Thoracic aorta (tissue), 2 donors: ENCODE data around the gene ZNF783. TPM values are rescaled to one million over a fixed set of nuclear protein-coding genes. Genes with fewer than 3 reads are reported as not detected.

ENCODE experiments used
- ATAC-seq: fragments of 150-250 bp; one replicate; pipeline ENCODE4 v1.8.0; 2017; ENCODE audit warnings: low read depth; ENCODE audit not compliant: insufficient number of reproducible peaks, low FRiP score
- DNase-seq: peaks from one replicate; pipeline ENCODE4 v3.0.0-alpha.2; 2020; ENCODE audit warnings: low spot score
- H3K27ac ChIP-seq, 2 donors: fragments of 200-600 bp; sonication (generic); 1 replicate in 1 of 2; 2 replicates in 1 of 2; pipeline ENCODE4 v1.5.1; 2016; ENCODE audit warnings: mild to moderate bottlenecking in 2 of 2, moderate library complexity in 2 of 2
- H3K27me3 ChIP-seq: fragments of 200-600 bp; sonication (generic); replicated peaks from 2 replicates; pipeline ENCODE4 v1.6.0; 2016; ENCODE audit warnings: mild to moderate bottlenecking; ENCODE audit not compliant: insufficient read depth
- H3K36me3 ChIP-seq: fragments of 200-600 bp; sonication (generic); one replicate; pipeline ENCODE4 v1.5.1; 2016
- H3K4me1 ChIP-seq, 2 donors: fragments of 200-600 bp; sonication (generic); 1 replicate in 1 of 2; 2 replicates in 1 of 2; pipeline versions ENCODE4 v1.5.1 to v1.6.0; 2016; ENCODE audit warnings: low read depth in 2 of 2, mild to moderate bottlenecking in 1 of 2; ENCODE audit not compliant: control insufficient read depth in 1 of 2
- H3K4me3 ChIP-seq: fragments of 200-600 bp; sonication (generic); 2 replicates; pipeline ENCODE4 v1.5.1; 2016; ENCODE audit warnings: mild to moderate bottlenecking
- H3K9me3 ChIP-seq: fragments of 200-600 bp; sonication (generic); 2 replicates; pipeline ENCODE4 v1.5.1; 2016
- total RNA-seq, 2 donors: library from RNA; depleted of rRNA; stranded (reverse); fragments of >200 nt; gene quantifications; one replicate each; pipeline versions ENCODE4 v1.1.0 to v1.2.3, GENCODE V29; 2016
- TF ChIP-seq, protein P1 (sequence below): fragments of 200-600 bp; sonication (generic); IDR thresholded peaks from one replicate; pipeline ENCODE4 v1.5.1; 2019; ENCODE audit warnings: antibody characterized with exemption

Gene ZNF783
- total RNA-seq, 2 donors from 2014 or later = 23.6 to 28.9 TPM

DNA sequence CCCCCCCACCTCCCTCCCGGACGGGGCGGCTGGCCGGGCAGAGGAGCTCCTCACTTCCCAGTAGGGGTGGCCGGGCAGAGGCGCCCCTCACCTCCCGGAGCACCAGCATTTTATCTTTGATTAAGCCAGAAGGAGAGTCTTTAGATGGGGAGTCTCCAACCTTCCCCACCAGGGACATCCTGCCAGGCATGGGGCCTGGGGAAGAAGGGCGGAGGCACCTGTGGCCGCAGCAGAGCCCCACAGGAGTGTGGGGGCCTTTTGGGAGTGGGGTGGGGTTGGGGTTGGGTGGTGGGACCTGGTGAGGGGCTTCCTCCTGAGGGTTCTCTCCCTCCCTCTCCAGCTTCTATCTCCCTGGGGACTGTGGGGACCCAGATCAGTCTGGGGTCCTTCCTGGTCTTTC is 18.2 kb downstream of the ZNF783 start:
- no peaks in the 10 kb centered on the region for H3K27me3 ChIP-seq
- H3K36me3 ChIP-seq = peaks cover 36% of the 10 kb centered on the region
- no peak for ATAC-seq
- TF ChIP-seq, protein P1, sequence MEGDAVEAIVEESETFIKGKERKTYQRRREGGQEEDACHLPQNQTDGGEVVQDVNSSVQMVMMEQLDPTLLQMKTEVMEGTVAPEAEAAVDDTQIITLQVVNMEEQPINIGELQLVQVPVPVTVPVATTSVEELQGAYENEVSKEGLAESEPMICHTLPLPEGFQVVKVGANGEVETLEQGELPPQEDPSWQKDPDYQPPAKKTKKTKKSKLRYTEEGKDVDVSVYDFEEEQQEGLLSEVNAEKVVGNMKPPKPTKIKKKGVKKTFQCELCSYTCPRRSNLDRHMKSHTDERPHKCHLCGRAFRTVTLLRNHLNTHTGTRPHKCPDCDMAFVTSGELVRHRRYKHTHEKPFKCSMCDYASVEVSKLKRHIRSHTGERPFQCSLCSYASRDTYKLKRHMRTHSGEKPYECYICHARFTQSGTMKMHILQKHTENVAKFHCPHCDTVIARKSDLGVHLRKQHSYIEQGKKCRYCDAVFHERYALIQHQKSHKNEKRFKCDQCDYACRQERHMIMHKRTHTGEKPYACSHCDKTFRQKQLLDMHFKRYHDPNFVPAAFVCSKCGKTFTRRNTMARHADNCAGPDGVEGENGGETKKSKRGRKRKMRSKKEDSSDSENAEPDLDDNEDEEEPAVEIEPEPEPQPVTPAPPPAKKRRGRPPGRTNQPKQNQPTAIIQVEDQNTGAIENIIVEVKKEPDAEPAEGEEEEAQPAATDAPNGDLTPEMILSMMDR = no peak
- H3K9me3 ChIP-seq = no peaks in the 10 kb centered on the region
- H3K27ac ChIP-seq = no peak overlapping the region
- DNase-seq = no peak
- H3K4me1 ChIP-seq = peaks cover 0 to 5% of the 10 kb centered on the region in 2 donors
- no peak overlapping the region for H3K4me3 ChIP-seq

DNA sequence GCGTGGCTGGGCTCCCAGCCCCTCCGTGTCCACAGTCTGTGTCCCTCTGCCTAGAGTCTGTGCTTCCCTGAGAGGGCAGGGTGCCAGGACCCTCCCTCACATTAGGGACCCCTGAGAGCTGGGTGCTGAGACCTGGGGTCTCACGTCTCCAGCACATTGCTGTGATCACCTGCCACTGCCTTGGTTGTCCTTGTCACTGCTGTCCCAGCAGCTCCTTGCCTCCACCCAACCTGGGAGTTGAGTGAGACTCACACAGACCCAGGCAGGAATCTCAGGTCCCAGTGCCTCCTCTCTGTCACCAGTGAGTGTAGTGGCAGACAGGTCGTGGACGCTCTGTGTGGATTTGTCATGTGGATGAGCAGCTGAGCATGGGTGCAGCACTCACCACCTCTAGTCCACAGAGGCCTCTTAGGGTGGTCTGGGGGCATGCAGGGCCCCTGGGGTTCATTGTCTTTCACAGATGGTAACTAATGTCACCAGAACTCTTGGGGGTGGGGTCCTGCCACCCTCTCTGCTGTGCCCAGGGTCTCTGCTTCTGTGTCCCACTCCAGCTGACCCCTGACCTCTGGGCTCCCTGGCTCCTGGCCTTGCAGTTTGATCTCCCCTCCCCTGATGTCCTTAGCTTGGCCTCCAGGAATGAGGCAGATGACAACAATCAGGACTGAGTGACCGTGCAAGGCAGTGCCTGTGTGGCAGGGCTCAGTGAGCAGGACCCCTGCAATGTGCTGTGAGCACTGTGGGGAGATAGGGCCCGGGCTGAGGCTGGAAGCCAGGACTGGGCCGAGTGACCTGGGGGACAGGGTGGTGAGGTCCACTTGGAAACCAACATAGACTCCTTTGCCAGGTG is 18.9 kb downstream of the ZNF783 start:
- Histone ChIP-seq H3K27ac (no peak overlapping the region), H3K4me3 (no peak overlapping the region), H3K4me1 (peaks cover 0 to 11% of the 10 kb centered on the region in 2 donors), H3K9me3 (no peaks in the 10 kb centered on the region), H3K27me3 (no peaks in the 10 kb centered on the region), H3K36me3 (peaks cover 33% of the 10 kb centered on the region)
- TF ChIP-seq, protein P1 = no peak
- ATAC-seq (no peak), DNase-seq (no peak)

DNA sequence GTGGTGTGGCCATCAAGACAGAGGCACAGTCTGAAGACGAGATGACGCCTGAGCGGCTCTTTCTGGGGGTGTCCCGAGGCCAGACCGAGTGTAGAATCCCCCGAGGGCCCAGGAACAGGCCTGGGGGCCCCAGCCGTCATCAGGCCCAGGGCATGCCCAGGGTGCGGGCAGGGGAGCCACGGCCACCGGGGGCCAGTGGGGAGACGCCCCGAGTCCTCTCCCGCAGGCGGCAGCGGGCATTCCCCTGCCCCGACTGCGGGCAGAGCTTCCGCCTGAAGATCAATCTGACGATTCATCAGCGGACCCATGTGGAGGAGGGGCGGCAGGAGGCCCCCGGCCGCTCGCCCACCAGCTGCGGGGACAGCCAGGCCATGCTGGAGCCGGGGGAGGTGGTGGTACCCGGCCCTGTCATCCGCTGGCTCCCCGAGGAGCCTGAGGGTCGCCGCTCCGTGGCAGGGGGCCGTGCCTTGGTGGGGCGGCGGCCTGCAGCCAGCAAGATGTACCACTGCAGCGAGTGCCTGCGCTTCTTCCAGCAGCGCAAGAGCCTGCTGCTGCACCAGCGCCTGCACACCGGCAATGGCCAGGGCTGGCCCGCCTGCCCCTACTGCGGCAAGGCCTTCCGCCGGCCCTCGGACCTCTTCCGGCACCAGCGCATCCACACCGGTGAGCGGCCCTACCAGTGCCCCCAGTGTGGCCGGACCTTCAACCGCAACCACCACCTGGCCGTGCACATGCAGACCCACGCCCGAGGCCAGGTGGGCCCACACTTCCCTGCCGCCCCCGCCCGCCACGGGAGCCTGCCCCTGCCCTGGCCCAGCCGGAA is 19.7 kb downstream of the ZNF783 start:
- no peak overlapping the region for H3K4me3 ChIP-seq
- DNase-seq (no peak), ATAC-seq (no peak)
- H3K36me3 ChIP-seq = peaks cover 28% of the 10 kb centered on the region
- H3K9me3 ChIP-seq = no peaks in the 10 kb centered on the region
- peaks cover 0 to 14% of the 10 kb centered on the region in 2 donors for H3K4me1 ChIP-seq
- no peaks in the 10 kb centered on the region for H3K27me3 ChIP-seq
- no peak overlapping the region for H3K27ac ChIP-seq
- TF ChIP-seq, protein P1 = no peak

DNA sequence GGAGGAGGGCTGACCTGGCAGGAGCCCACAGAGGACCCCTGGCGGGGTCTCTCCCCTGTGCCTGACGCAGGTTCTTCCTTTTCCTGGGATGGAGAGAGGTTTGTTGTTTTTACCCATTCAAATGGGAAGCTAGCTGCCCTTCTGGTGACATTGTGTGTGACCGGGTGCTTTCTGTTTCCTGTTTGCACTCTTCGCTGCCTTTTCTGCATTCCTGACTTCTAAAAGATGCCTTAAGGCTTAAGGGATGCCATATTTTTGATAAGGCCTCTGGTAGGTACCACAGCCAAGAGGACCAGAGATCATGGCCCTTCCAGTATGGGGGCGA is 20.3 kb downstream of the ZNF783 start:
- TF ChIP-seq, protein P1 = no peak
- Histone ChIP-seq H3K9me3 (no peaks in the 10 kb centered on the region), H3K36me3 (peaks cover 24% of the 10 kb centered on the region), H3K27ac (no peak overlapping the region), H3K4me1 (peaks cover 0 to 14% of the 10 kb centered on the region in 2 donors), H3K27me3 (no peaks in the 10 kb centered on the region), H3K4me3 (no peak overlapping the region)
- no peak for ATAC-seq
- no peak for DNase-seq

DNA sequence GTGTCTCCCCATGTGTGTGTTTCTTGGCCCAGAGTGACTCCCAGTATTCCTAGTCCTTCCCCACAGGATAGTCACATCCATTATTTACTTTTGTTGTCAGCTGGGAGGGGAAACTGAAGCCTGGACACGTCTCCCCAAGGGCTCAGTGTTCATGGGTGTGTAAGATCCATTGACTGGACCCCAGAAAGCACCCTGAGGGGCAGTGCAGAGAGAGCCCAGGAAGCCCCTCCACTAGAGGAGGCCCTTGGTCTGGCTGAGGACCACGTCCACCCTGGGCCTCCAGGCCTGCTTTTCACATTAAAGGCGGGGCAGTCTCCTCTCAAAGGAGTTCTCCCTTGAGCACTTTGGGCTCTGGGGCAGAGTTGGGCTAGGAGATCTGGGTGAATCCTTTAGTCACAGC is 21.3 kb downstream of the ZNF783 start:
- TF ChIP-seq, protein P1 = no peak
- no peaks in the 10 kb centered on the region for H3K9me3 ChIP-seq
- no peaks in the 10 kb centered on the region for H3K27me3 ChIP-seq
- peaks cover 0 to 14% of the 10 kb centered on the region in 2 donors for H3K4me1 ChIP-seq
- DNase-seq (no peak), ATAC-seq (no peak)
- no peak overlapping the region for H3K4me3 ChIP-seq
- no peak overlapping the region for H3K27ac ChIP-seq
- peaks cover 16% of the 10 kb centered on the region for H3K36me3 ChIP-seq
